22Rv1 (cell line): Measurements from ENCODE around the gene POU2F2.
A peak's percentile ranks its signal among the peaks of the same experiment; 100 is the strongest.

ENCODE experiments used
- H3K27ac ChIP-seq: fragments of 450-650 bp; 2 replicates; pipeline ENCODE4 v1.5.1; 2017
- CTCF ChIP-seq: fragments of 450-650 bp; IDR thresholded peaks from 2 replicates; pipeline ENCODE4 v1.5.1; 2017; ENCODE audit warnings: mild to moderate bottlenecking
- ZFX ChIP-seq: fragments of 450-650 bp; IDR thresholded peaks from 2 replicates; pipeline ENCODE4 v1.6.1; 2017; ENCODE audit warnings: antibody characterized with exemption, borderline replicate concordance

Gene POU2F2

GRCh38 chr19:42078538-42079275, 53.5 kb downstream of the POU2F2 start:
- TF ChIP-seq CTCF (no peak), ZFX (no peak)
- no peak overlapping the region for H3K27ac ChIP-seq

GRCh38 chr19:42078058-42078457, 54.2 kb downstream of the POU2F2 start:
- peak overlapping the region; percentile 87; the same call in 1 of the 2 replicates for H3K27ac ChIP-seq
- TF ChIP-seq ZFX (no peak), CTCF (no peak)

DNA sequence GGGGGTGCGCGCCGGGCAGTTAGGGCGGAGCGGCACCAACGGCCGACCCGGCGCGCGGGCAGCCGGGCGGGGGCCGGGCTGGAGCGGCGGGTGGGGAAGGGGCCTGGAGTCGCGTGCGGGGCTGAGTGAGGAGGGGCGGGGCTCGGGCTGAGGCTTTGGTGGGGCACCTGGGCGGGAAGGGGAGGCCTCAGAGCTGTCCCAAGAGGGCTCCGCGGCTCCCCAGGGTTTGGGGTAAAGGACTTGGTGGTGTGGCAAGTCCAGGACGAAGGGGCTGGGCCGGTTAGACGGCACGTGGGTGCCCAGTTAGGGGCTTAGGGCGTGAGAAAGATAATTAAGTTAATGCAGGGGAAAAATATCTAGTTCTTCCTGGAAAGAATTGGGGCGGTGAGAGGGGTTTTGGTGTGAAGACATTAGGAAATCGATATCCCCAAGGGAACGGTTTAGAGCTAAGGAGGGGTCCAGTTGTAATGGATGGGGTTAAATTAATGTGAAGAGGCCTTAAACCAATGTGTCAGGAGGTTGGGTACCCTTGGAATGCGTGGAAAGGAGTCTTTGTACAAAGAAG, 55.8 kb downstream of the POU2F2 start:
- TF ChIP-seq CTCF = no peak
- TF ChIP-seq ZFX = no peak
- peak overlapping the region; percentile 87 for H3K27ac ChIP-seq

- peak within 1 kb of the TSS; percentile 87 for H3K27ac ChIP-seq
- no peak for TF ChIP-seq CTCF
- no peak for TF ChIP-seq ZFX
Measured at GRCh38 chr19:42075616-42076379, 56.4 kb downstream of the POU2F2 start, which contains the start of gene ZNF574. Gene ZNF574 (plus strand): TSS chr19:42076166. CDS start chr19:42078607, 2,441 bp downstream.

GRCh38 chr19:42075364-42075615, 57.0 kb downstream of the POU2F2 start:
- TF ChIP-seq ZFX = no peak
- no peak for TF ChIP-seq CTCF
- peak overlapping the region; percentile 87 for H3K27ac ChIP-seq

DNA sequence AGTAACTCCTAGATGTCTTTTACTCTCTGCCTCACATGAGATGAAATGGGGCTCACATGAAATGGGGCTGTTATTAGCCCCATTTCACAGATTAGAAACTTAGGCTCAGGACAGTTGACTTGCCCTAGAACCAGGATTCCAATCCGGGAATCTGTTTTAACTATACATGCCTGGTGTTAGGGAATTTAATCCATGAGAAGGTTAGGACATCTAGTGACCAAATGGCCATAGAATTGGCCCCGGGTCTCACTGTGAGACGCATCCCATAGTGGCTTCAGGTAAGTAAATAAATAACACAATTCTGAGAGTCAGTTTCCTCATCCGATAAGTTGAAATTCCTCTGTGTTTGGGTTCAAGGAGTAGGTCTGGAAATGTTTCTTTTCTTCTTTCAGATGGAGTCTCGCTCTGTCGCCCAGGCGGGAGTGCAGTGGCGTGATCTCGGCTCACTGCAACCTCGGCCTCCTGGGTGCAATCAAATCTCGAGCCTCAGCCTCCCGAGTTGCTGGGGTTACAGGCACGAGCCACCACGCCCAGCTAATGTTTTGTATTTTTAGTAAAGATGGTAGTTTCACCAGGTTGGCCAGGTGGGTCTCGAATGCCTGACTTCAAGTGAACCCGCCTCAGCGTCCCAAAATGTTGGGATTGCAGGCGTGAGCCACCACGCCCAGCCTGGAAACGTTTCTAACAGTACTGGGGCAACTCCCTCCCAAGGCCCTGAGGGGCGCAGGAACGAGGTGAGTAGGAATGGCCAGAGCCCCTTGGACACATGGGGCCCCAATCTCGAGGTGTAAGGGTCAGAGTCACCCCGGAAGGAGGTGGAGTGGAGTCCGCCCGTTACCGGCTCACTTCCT, 57.5 kb downstream of the POU2F2 start:
- no peak for TF ChIP-seq CTCF
- TF ChIP-seq ZFX = no peak
- H3K27ac ChIP-seq = peak overlapping the region; percentile 87
